OCI-LY1 (cell line): ENCODE measurements around the gene RGS5.

Source experiments
- EZH2 ChIP-seq: fragments of 200-600 bp; sonication (generic), shearing (Covaris generic); IDR thresholded peaks from 2 replicates; pipeline ENCODE4 v1.8.0; 2017; ENCODE audit warnings: borderline replicate concordance, mixed run types, mild to moderate bottlenecking, antibody characterized with exemption, low read length, moderate library complexity, mixed read lengths
- TF ChIP-seq, protein P1 (sequence below): fragments of 200-600 bp; sonication (generic), shearing (Covaris generic); IDR thresholded peaks from 2 replicates; pipeline ENCODE4 v1.5.1; 2017; ENCODE audit warnings: mild to moderate bottlenecking, antibody characterized with exemption, low read length, moderate library complexity, mixed read lengths

DNA sequence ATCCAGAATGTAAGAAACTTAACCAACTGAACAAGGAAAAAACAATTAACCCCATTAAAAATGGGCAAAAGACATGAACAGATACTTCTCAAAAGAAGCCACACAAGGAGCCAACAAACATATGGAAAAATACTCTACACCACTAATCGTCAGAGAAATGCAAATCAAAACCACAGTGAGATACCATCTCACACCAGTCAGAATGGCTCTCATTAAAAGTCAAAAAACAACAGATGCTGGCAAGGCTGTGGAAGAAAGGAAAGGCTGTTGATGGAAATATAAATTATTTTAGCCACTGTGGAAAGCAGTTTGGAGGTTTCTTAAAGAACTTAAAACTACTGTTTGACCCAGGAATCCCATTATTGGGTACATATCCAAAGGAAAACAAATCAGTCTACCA, 82.3 kb downstream of the RGS5 start:
- TF ChIP-seq, protein P1, sequence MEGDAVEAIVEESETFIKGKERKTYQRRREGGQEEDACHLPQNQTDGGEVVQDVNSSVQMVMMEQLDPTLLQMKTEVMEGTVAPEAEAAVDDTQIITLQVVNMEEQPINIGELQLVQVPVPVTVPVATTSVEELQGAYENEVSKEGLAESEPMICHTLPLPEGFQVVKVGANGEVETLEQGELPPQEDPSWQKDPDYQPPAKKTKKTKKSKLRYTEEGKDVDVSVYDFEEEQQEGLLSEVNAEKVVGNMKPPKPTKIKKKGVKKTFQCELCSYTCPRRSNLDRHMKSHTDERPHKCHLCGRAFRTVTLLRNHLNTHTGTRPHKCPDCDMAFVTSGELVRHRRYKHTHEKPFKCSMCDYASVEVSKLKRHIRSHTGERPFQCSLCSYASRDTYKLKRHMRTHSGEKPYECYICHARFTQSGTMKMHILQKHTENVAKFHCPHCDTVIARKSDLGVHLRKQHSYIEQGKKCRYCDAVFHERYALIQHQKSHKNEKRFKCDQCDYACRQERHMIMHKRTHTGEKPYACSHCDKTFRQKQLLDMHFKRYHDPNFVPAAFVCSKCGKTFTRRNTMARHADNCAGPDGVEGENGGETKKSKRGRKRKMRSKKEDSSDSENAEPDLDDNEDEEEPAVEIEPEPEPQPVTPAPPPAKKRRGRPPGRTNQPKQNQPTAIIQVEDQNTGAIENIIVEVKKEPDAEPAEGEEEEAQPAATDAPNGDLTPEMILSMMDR, result no peak
- TF ChIP-seq EZH2, result no peak
